GM21619 (cell line): Measurements from ENCODE around the gene RANBP3.

Experiments used
- ATAC-seq: cut with Tn5 transposase; IDR thresholded peaks from one replicate; pipeline ENCODE4 v1.9.1; 2021; ENCODE audit not compliant: unreplicated experiment

The RANBP3 gene

DNA sequence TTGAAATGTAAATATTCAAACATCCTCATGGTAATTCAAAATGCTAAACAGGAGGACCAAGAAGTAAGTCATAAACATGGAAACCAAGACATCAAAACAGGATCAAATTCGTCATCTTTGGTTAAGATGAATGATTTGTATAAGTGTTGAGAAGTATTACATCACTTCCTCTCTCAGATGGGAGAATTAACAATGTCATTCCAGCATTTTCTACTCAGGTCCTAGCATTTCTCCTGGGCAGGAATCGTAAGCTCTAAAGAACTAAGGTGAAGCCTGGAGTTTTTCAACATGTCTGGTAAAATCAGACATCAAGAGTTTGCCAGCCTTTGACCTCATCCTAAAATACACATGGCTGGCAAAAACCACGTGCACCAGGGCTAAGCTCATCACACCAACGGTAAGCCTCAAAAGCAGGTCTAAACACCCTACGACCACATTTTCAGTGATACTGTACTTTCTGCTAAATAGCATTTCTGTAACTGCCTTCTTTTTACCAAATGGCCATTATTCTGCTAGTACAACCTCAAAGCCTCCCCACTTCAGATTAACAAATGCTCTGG is 24.8 kb downstream of the RANBP3 start:
- no peak for ATAC-seq

GRCh38 chr19:5952193-5953029 is 25.5 kb downstream of the RANBP3 start:
- no peak for ATAC-seq

DNA sequence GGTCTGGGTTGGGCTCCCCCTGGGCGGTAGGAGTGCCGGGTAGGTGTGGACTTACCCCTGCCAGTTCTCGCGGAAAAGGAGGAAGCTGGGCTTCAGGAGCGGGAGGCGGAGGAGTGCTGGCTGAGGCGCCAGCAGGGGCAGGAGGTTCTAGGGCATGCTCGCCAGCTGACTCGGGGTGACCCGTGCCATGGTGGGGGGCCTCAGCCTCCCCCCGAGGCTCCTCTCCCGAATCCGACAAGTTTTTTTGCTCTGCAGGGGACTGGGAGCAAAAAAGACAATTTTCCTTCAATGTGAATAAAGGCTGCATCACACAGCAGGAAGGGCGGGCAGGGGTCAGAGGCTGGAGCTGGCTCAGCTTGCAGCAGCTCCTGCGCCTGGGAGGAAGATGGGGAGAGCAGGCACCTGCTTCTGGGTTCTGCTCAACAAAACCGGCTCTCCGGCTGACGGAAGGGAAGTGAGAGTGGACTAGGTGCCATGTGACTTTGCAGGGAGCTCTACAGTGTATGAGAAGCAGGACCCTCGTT is 26.5 kb downstream of the RANBP3 start:
- ATAC-seq = no peak

- ATAC-seq = no peak
These were observed 27.2 kb downstream of the RANBP3 start for GRCh38 chr19:5950741-5951140.

GRCh38 chr19:5949792-5950305 is 28.1 kb downstream of the RANBP3 start:
- no peak for ATAC-seq

- ATAC-seq = no peak
These were observed 29.0 kb downstream of the RANBP3 start for GRCh38 chr19:5948752-5949564.

GRCh38 chr19:5947435-5947834 is 30.5 kb downstream of the RANBP3 start:
- ATAC-seq = no peak

- ATAC-seq = no peak
These were observed 34.3 kb downstream of the RANBP3 start for GRCh38 chr19:5943623-5944022.

GRCh38 chr19:5943045-5943444 is 34.9 kb downstream of the RANBP3 start:
- ATAC-seq = no peak

DNA sequence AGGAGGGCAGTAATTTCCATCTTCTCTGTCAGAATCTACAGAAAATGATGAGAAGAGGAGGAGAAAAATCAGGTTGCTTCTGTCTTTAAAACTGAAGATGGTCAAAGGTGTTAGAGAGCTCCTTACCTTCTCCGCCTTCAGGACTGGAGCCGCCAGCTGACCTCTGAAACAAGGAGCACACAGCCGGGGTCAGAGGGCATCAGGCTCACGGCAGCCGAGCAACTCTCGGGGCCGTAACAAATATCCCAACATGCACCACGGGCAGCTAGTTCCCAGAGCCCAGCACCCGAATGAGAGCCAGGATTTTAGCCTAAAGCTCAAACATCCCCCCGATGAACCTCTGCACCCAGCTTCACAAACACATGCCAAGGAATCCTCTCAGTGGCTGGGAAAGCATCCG is 36.3 kb downstream of the RANBP3 start:
- no peak for ATAC-seq

DNA sequence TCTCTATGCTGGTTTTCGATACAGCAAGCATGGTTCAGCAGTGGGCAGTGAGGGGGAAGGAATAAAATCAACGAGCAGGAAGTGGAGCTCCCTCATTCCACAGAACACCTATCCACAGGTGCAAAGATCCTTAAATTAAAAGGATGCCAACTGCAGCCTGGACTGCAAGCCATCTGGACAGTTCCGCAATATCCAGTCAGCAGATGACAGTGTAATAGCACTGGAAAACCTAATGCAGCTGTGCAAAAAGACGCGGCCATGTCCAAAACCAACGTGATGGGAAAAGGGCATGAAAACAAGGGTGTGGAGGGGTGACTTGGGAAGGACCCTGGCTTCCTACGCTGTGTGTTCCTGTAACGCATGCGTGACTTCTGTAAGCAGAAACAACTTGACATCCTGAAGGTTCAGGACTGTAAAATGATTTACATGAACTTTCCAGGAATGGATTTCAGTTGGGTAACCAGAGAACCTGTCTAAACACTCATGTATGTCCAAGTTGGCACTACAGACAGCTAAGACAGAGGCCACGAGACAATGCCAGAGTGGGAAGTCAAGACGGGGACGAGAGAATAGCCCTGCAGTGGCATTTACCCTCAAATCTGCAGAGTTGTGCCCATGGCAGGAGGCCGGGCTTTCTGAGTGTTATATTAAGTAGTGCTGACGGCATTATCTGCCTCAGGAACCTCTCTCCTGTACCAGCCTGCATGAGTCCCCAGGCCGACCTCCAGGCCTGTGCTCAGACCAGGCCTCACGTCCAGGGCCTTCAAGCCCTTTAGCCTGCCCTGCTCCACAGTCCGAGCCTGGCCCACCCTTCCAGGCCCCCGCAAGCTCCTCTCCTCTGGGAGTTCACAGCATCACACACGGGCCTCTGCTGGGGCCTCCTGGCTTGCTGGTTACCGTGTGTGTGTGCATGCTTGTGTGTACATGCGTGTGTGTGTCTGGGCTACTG is 37.4 kb downstream of the RANBP3 start:
- no peak for ATAC-seq

DNA sequence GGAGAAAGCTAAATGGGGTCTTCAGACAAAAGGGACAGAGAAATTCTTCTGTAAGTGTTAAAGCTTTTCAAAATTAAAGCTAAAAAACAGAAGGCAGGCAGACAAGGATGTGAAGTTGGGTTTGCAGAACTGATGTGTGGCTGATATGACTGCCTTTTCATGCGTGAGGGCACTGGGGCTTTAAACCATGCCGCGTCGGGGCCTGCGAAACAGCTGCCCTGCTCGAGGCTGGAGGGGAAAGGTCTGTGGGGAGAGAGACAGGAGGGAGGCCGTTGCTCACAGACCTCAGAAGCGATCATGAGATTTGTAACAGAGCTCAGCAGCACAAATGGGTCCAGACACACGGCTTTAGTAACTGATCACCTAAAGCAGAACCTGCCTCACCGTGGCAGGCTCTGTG is 40.4 kb downstream of the RANBP3 start:
- no peak for ATAC-seq

DNA sequence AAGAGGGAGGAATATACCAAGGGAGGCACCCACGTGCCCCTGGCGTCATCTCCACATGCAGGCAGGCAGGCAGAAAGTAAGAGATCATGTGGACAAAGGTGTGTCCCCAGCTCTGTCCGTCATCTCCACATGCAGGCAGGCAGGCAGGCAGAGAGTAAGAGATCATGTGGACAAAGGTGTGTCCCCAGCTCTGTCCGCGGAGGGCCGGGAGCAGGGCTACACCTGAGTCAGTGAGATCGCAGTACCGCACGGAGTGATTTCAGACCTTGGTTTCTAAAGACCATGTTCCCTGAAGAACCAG is 41.7 kb downstream of the RANBP3 start:
- ATAC-seq = no peak

- no peak for ATAC-seq
These were observed 42.3 kb downstream of the RANBP3 start for GRCh38 chr19:5935473-5936291.

DNA sequence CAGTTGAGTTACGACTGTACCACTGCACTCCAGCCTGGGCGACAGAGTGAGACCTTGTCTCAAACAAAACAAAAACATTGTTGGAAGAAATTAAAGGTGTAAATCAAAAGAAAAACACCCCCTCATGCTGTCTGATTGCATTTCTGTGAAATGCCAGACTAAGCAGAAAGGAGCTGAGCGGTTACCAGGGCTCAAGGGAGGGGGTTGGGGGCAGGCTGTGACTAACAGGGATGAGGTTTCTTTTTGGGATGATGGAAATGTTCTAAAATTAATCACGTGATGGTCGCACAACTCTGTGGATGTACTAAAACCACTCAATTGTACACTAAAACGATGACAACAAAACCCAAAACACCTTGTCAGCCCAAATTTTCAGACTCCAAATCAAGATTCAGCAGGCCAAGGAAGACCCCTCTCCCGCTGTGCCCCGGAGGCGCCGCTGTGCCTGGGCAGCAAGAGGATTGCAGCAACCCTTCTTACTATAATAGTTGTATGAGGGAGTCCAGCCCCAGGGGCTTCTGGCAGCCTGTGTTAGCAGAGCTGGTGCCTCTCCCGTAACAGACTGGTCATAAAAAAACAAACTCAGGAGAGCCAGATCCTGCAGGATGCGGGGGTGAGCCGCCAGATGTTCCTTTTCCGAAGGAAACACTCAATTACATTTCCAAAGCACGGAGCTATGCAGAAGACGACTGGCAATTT is 43.0 kb downstream of the RANBP3 start:
- no peak for ATAC-seq

GRCh38 chr19:5934069-5934401 is 43.9 kb downstream of the RANBP3 start:
- no peak for ATAC-seq

- no peak for ATAC-seq
These were observed 44.4 kb downstream of the RANBP3 start for GRCh38 chr19:5933391-5934068.

DNA sequence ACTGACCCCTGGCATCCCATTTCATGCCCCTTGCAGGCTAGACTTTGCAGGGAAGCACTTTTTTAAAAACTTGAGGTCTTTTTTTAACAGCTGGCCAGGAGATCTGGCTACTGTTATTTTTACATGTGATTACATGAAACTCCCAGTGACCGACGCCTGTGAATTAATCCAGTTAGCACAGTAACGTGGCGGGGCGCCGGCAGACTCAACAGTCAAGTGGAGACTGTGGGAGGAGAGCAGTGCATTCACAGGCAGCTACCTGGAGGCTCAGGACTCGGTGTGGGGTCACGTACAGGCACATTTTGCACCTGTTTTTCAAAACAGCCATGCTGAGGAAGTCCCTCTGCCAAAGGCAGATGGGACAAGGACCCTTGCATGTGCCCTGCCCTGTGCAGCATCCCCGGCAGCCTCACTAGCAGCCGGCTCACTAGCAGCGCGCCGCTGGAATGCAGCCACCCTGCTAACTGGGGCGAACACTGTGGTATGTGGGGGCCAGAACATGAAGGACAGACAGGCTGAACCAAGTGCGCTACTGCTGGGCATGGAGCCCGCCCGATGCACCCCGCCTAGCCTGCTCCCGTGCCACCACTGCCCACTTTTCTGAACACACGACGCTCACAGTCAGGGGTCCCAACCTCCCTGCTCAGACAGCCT is 45.2 kb downstream of the RANBP3 start:
- ATAC-seq = no peak
